Thoracic aorta (tissue), 2 donors: ENCODE data around the gene FAM107B. TPM values are rescaled to one million over a fixed set of nuclear protein-coding genes. Genes with fewer than 3 reads are reported as not detected.

Experiments
- ATAC-seq: fragments of 150-250 bp; one replicate; pipeline ENCODE4 v1.8.0; 2017; ENCODE audit warnings: low read depth; ENCODE audit not compliant: insufficient number of reproducible peaks, low FRiP score
- DNase-seq: peaks from one replicate; pipeline ENCODE4 v3.0.0-alpha.2; 2020; ENCODE audit warnings: low spot score
- H3K27ac ChIP-seq, 2 donors: fragments of 200-600 bp; sonication (generic); 1 replicate in 1 of 2; 2 replicates in 1 of 2; pipeline ENCODE4 v1.5.1; 2016; ENCODE audit warnings: mild to moderate bottlenecking in 2 of 2, moderate library complexity in 2 of 2
- H3K27me3 ChIP-seq: fragments of 200-600 bp; sonication (generic); replicated peaks from 2 replicates; pipeline ENCODE4 v1.6.0; 2016; ENCODE audit warnings: mild to moderate bottlenecking; ENCODE audit not compliant: insufficient read depth
- H3K36me3 ChIP-seq: fragments of 200-600 bp; sonication (generic); one replicate; pipeline ENCODE4 v1.5.1; 2016
- H3K4me1 ChIP-seq, 2 donors: fragments of 200-600 bp; sonication (generic); 1 replicate in 1 of 2; 2 replicates in 1 of 2; pipeline versions ENCODE4 v1.5.1 to v1.6.0; 2016; ENCODE audit warnings: low read depth in 2 of 2, mild to moderate bottlenecking in 1 of 2; ENCODE audit not compliant: control insufficient read depth in 1 of 2
- H3K4me3 ChIP-seq: fragments of 200-600 bp; sonication (generic); 2 replicates; pipeline ENCODE4 v1.5.1; 2016; ENCODE audit warnings: mild to moderate bottlenecking
- H3K9me3 ChIP-seq: fragments of 200-600 bp; sonication (generic); 2 replicates; pipeline ENCODE4 v1.5.1; 2016
- CTCF ChIP-seq: fragments of 200-600 bp; sonication (generic); IDR thresholded peaks from one replicate; pipeline ENCODE4 v1.5.1; 2019; ENCODE audit warnings: antibody characterized with exemption
- total RNA-seq, 2 donors: library from RNA; depleted of rRNA; stranded (reverse); fragments of >200 nt; gene quantifications; one replicate each; pipeline versions ENCODE4 v1.1.0 to v1.2.3, GENCODE V29; 2016

FAM107B gene
- total RNA-seq, 2 donors from 2014 or later = 33.6 to 50.6 TPM

- H3K27ac ChIP-seq = no peak overlapping the region
- no peaks in the 10 kb centered on the region for H3K36me3 ChIP-seq
- H3K9me3 ChIP-seq = no peaks in the 10 kb centered on the region
- H3K4me1 ChIP-seq = peaks cover 6 to 14% of the 10 kb centered on the region in 2 donors
- TF ChIP-seq CTCF = no peak
- H3K27me3 ChIP-seq = no peaks in the 10 kb centered on the region
- ATAC-seq (no peak), DNase-seq (no peak)
- H3K4me3 ChIP-seq = no peak overlapping the region
Measured at GRCh38 chr10:14776546-14776945, 1.8 kb upstream of the FAM107B start.

- H3K27me3 ChIP-seq = no peaks in the 10 kb centered on the region
- no peaks in the 10 kb centered on the region for H3K9me3 ChIP-seq
- H3K4me3 ChIP-seq = no peak overlapping the region
- H3K4me1 ChIP-seq = peaks cover 6 to 14% of the 10 kb centered on the region in 2 donors
- no peak overlapping the region for H3K27ac ChIP-seq
- no peak for ATAC-seq
- no peaks in the 10 kb centered on the region for H3K36me3 ChIP-seq
- DNase-seq = no peak
- no peak for TF ChIP-seq CTCF
Measured at GRCh38 chr10:14775656-14776055, 959 bp upstream of the FAM107B start.

- Histone ChIP-seq H3K4me3 (no peak overlapping the region), H3K27me3 (no peaks in the 10 kb centered on the region), H3K36me3 (no peaks in the 10 kb centered on the region), H3K4me1 (peaks cover 6 to 8% of the 10 kb centered on the region in 2 donors), H3K27ac (no peak overlapping the region), H3K9me3 (no peaks in the 10 kb centered on the region)
- DNase-seq (no peak), ATAC-seq (no peak)
- TF ChIP-seq CTCF = no peak
Measured at GRCh38 chr10:14774214-14774580, 500 bp downstream of the FAM107B start.

GRCh38 chr10:14773551-14774213 lies 1.0 kb downstream of the FAM107B start:
- ATAC-seq (no peak), DNase-seq (no peak)
- Histone ChIP-seq H3K4me3 (no peak overlapping the region), H3K27ac (no peak overlapping the region), H3K4me1 (peaks cover 3 to 5% of the 10 kb centered on the region in 2 donors), H3K27me3 (no peaks in the 10 kb centered on the region), H3K9me3 (no peaks in the 10 kb centered on the region), H3K36me3 (no peaks in the 10 kb centered on the region)
- peak; percentile 16 for TF ChIP-seq CTCF

- DNase-seq = no peak
- no peak for ATAC-seq
- TF ChIP-seq CTCF = no peak
- Histone ChIP-seq H3K36me3 (no peaks in the 10 kb centered on the region), H3K9me3 (no peaks in the 10 kb centered on the region), H3K27ac (no peak overlapping the region), H3K4me3 (no peak overlapping the region), H3K27me3 (no peaks in the 10 kb centered on the region), H3K4me1 (no peaks in the 10 kb centered on the region)
Measured at GRCh38 chr10:14772399-14772798, 2.3 kb downstream of the FAM107B start.
